HG03575 (cell line): ENCODE data around the gene ZNF253.
"Not testable (repeated sequence)": the region's sequence is repeated elsewhere in the genome, so short reads cannot be mapped to it uniquely, and the experiment has no call there.

Experiments used
- ATAC-seq: cut with Tn5 transposase; IDR thresholded peaks from one replicate; pipeline ENCODE4 v1.9.1; 2021; ENCODE audit not compliant: unreplicated experiment, insufficient number of reproducible peaks, low FRiP score; ENCODE audit errors: extremely low read depth

ZNF253 gene

DNA sequence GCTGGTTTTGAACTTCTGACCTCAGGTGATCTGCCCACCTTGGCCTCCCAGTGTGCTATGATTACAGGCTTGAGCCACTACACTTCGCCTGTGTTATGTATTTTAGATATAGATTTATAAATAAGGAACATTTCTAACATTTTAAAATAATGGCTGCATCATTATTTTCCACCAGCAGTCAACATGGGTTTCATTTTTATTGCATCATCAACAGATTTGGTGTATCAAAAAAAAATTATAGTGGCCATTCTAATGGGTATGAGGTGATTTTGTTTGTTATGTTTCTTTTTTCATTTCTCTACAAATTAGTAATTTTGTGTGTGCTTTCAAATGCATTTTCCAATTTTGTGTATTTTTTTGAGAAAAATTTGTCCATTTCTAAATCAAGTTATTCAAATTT, 18.9 kb downstream of the ZNF253 start:
- no peak for ATAC-seq

DNA sequence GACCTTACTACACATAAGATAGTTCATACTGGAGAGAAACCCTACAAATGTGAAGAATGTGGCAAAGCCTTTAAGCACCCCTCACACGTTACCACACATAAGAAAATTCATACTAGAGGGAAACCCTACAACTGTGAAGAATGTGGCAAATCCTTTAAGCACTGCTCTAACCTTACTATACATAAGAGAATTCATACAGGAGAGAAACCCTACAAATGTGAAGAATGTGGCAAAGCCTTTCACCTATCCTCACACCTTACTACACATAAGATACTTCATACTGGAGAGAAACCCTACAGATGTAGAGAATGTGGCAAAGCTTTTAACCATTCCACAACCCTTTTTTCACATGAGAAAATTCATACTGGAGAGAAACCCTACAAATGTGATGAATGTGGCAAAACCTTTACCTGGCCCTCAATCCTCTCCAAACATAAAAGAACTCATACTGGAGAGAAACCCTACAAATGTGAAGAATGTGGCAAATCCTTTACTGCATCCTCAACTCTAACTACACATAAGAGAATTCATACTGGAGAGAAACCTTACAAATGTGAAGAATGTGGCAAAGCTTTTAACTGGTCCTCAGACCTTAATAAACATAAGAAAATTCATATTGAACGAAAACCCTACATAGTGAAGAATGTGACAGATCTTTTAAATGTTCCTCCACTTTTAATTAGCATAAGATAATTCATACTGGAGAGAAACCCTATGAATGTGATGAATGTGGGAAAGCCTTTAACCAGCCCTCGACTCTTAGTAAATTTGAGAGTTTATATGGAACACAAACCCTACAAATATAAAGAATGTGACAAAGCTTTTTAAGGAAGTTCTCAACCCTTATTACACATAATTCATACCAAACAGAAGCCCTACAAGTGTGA, 26.6 kb downstream of the ZNF253 start:
- ATAC-seq, result not testable (repeated sequence)

DNA sequence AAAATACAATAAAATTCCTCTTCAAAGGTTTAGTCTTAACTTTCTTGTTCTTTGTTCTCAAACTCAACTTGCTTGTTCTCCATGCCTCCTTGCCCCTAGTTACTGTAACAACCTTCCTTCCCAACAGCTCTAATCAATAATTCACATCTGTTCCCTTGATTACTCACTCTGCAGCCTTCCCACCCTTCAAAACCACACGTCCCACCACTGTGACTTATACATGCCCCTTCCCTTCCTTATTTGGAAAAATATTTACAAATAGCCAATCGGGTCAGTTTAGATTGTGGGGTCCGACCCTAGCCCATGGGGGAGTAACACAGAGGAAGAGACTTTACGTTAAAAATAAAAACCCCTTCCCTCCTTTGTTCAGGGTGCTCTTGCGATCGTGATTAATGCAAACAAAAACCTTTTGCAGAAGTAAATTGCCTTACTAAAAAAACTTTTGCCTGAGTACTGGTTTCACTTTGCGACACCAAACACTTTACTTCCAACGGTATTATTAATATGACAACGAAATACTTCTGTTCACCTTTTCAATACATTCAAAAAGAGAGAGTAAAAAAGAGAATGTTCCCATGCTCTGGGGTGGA, 34.6 kb downstream of the ZNF253 start:
- no peak for ATAC-seq

DNA sequence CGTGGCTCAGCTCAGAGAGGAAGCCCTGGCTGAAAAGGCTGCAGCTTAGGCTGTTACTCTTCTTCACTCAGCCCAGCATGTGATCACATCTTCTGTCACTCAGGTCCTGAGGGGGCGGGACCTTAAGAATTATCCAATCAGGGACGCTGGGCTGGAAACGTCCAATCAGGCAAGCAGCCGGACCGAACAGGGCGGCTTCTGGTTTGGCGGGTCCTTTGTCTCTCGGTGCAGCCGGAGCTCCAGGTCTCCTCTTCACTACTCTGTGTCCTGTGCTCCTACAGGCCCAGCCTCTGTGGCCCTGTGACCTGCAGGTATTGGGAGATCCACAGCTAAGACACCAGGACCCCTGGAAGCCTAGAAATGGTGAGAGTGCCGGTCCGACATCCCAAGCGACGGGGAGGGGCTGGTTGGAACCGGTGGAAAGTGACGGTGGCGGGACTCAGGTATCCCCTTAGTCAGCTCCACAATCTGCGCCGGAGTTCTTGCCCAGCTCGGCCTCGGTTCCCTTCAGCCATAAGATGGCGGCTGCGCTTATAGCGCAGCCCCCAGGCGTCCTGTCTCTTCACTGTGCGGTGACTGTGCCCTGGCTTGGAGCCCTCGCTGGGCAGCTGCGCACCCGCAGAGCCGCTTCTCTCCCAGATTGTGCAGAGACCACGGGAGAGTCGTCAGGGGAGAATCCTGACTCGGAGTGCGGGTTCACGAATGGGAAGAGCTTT, 35.2 kb downstream of the ZNF253 start, which contains the start of gene ZNF93:
ZNF93 (plus strand) TSS at position 218 of the 716 bp plus-strand sequence; CDS start at position 361, 143 bp downstream.
- ATAC-seq, result peak; percentile 68

DNA sequence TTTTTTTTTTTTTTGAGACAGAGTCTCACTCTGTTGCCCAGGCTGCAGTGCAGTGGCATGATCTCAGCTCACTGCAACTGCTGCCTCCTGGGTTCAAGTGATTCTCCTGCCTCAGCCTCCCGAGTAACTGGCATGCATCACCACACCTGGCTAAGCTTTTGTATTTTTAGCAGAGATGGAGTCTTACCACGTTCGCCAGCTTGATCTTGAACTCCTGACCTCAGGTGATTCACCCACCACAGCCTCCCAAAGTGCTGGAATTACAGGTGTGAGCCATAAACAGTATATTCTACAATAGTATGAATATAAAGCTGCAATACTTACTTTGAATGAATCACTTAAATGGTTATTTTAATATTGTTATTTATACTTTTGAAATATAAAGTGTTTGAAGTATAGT, 41.9 kb downstream of the ZNF253 start:
- ATAC-seq, result not testable (repeated sequence)

DNA sequence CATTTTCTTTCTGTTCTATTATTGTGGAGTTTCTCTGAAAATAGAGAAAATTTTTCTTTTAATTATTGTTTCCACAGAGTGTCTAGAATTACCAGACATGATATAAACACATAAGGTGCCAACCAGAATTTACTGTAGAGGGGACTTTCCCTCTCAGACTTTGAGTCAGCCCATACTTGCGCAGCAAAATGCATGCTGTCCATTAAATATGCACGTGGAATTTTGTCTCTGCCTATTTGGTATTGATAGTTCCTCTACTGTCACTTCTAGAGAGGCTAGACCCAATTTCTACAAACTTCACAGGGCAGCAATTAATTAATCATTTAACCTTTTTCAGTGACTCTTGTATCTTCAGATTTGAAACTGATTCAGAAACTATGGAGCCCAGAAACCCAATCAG, 44.0 kb downstream of the ZNF253 start:
- no peak for ATAC-seq

DNA sequence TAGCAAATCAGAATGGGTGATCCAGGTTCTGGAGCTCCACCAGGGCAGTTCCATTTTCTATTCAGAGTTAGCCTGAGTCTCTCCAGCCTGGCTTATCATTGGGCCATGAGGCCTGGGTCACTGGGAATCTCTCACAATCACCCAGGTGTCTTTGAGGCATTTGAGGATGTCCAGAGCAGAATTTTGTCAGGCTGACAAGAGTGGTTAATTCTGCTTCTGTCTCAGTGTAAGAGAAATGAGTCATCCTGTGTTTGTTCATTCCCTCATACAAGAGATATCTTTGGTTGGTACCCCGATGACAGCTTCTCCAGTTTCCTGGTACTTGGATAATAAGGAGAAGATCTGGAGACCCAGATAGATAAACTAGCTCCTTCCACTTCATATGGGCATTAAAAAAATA, 45.5 kb downstream of the ZNF253 start:
- ATAC-seq, result no peak

DNA sequence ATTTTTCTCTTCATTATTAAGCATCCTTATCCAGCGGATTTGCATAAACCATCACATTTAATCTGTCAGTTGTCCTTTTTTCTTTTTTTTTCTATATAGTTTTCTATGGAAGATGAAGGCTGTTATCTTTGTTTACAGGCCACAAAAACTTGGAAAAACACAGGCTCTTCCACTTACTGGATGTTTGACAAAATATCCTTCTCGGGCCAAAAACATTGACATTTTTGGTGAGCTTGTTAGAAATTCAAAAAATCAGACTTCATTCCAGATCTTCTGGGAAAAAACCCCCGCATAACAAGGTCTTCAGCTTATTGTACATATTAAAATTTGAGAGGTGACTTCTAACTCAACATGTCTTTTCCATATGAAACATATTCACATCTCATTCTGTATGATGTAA, 48.9 kb downstream of the ZNF253 start:
- no peak for ATAC-seq

DNA sequence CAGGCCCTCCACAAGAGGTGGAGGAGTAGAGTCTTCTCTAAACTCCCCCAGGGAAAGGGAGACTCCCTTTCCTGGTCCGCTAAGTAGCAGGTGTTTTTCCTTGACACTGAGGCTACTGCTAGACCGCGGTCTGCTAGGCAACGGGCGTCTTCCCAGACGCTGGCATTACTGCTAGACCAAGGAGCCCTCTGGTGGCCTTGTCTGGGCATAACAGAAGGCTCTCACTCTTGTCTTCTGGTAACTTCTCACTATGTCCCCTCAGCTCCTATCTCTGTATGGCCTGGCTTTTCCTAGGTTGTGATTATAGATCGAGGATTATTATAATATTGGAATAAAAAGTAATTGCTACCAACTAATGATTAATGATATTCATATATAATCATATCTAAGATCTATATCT, 64.7 kb downstream of the ZNF253 start:
- ATAC-seq, result not testable (repeated sequence)

DNA sequence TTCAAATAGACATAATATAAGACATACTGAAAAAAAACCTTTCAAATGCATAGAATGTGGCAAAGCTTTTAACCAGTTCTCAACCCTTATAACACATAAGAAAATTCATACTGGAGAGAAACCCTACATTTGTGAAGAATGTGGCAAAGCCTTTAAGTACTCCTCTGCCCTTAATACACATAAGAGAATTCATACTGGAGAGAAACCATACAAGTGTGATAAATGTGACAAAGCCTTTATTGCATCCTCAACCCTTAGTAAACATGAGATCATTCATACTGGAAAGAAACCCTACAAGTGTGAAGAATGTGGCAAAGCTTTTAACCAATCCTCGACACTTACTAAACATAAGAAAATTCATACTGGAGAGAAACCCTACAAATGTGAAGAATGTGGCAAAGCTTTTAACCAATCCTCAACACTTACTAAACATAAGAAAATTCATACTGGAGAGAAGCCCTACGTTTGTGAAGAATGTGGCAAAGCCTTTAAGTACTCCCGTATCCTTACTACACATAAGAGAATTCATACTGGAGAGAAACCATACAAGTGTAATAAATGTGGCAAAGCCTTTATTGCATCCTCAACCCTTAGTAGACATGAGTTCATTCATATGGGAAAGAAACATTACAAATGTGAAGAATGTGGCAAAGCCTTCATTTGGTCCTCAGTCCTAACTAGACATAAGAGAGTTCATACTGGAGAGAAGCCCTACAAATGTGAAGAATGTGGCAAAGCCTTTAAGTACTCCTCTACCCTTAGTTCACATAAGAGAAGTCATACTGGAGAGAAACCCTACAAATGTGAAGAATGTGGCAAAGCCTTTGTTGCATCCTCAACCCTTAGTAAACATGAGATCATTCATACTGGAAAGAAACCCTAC, 68.0 kb downstream of the ZNF253 start:
- ATAC-seq, result not testable (repeated sequence)

DNA sequence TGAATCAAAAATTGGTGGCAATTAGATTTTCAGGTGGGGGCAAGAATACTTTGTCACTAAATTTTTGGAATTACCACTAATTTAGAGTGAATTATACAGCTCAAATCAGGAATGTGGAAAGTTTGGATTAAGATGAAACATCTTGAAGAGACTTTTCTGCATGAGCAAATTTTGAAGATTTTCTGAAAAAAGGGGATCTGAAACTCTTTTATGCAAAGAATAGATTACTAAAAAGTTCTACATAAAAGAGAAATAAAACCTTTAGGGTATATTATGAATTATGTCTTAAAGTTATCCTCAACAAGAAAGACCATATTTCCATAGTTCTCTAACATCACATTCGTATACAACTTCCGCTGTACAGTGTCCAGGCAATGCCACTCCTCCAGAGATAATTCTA, 71.7 kb downstream of the ZNF253 start:
- ATAC-seq, result no peak

DNA sequence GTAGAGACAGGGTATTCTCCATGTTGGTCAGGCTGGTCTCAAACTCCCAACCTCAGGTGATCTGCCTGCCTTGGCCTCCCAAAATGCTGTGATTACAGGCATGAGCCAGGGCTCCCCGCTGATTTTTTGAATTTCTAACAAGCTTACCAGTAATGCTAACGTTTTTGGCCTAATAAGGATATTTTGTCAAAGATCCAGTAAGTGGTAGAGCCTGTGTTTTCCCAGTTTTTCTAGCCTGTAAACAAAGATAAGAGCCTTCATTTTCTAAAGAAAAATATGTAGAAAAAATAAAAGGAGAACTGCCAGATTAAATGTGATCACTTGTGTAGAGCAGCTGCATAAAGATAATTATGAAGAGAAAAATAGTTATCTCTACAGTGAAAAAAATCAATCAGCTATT, 72.8 kb downstream of the ZNF253 start:
- no peak for ATAC-seq

DNA sequence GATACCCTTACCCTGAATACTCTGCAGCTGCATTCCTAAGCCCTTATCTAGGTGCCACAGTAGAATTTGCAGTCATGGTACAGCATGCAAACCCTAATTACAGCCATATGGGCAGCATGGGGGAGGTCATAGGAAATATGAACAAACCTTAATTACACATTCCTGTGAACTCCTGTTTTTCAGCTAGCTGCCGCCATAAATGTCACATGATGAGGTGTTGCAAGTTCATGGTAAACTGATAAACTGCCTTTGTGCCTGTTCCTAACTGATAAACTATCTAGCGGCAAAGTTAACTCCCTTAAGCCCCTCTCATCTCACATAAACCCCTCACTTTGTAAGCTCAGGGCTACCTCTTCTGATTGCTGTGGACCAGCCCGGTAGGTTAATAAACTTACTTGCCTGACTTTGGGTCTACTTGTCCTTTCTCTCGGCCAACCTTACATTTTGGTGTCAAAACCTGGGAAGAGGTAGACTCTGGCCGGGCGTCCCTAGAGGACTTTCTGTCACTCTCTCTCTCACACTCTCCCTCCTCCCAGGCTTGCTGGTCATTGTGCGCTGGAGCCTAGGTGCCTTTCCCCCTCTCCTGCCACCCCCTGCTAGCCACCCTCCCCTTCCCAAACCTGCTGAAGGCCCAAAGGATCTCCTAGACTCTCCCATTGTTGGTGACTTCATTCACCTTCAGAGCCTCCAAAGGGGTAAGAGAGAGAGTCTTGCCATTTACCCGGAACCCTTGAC, 78.3 kb downstream of the ZNF253 start:
- no peak for ATAC-seq
